SU-DHL-6 (cell line): ENCODE data around the gene ATP2B2.

Experiments used
- H2AFZ ChIP-seq: fragments of 200-600 bp; sonication (generic); 2 replicates; pipeline ENCODE4 v1.6.1; 2014; ENCODE audit warnings: low read depth, mild to moderate bottlenecking, moderate library complexity, mixed read lengths, antibody characterized with exemption, low read length; ENCODE audit not compliant: severe bottlenecking
- H3F3A ChIP-seq: fragments of 200-600 bp; shearing (Covaris generic); 2 replicates; pipeline ENCODE4 v1.6.0; 2016; ENCODE audit warnings: antibody characterized with exemption, mild to moderate bottlenecking; ENCODE audit not compliant: insufficient read depth
- H3K27ac ChIP-seq: fragments of 200-600 bp; sonication (generic); 2 replicates; pipeline ENCODE4 v1.5.1; 2016; ENCODE audit warnings: low read depth, mild to moderate bottlenecking, low read length, moderate library complexity, mixed read lengths
- H3K27me3 ChIP-seq: fragments of 200-600 bp; sonication (generic), shearing (Covaris generic); 2 replicates; pipeline ENCODE4 v1.6.0; 2014; ENCODE audit warnings: mild to moderate bottlenecking, low read length
- H3K36me3 ChIP-seq: fragments of 200-600 bp; sonication (generic); 2 replicates; pipeline ENCODE4 v1.6.1; 2014; ENCODE audit warnings: mild to moderate bottlenecking, low read length, mixed read lengths
- H3K4me2 ChIP-seq: fragments of 300-600, 200-600 bp; shearing (Covaris generic), sonication (generic); 2 replicates; pipeline ENCODE4 v1.6.0; 2014; ENCODE audit warnings: low read length, low read depth, mild to moderate bottlenecking; ENCODE audit not compliant: poor library complexity, severe bottlenecking
- H3K4me3 ChIP-seq: fragments of 200-600 bp; sonication (generic); 2 replicates; pipeline ENCODE4 v1.5.1; 2014; ENCODE audit warnings: antibody characterized with exemption, low read length, mild to moderate bottlenecking, mixed read lengths; ENCODE audit not compliant: insufficient read depth, poor library complexity, severe bottlenecking
- H3K79me2 ChIP-seq: fragments of 200-600 bp; sonication (generic); 2 replicates; pipeline ENCODE4 v1.6.1; 2014; ENCODE audit warnings: mild to moderate bottlenecking, low read length, moderate library complexity; ENCODE audit not compliant: insufficient read depth
- H3K9ac ChIP-seq: fragments of 200-600 bp; sonication (generic); 2 replicates; pipeline ENCODE4 v1.7.0; 2014; ENCODE audit warnings: mild to moderate bottlenecking, low read length
- H3K9me2 ChIP-seq: fragments of 200-600 bp; sonication (generic); replicated peaks from 2 replicates; pipeline ENCODE4 v1.6.1; 2014; ENCODE audit warnings: low read length; ENCODE audit not compliant: insufficient read depth
- H3K9me3 ChIP-seq: fragments of 200-600 bp; sonication (generic); 2 replicates; pipeline ENCODE4 v1.6.1; 2014; ENCODE audit warnings: low read length, mixed read lengths; ENCODE audit not compliant: insufficient read depth
- H4K20me1 ChIP-seq: fragments of 200-600 bp; sonication (generic); 2 replicates; pipeline ENCODE4 v1.6.1; 2014; ENCODE audit warnings: low read depth, mild to moderate bottlenecking, antibody characterized with exemption, low read length, moderate library complexity, mixed read lengths
- CTCF ChIP-seq: fragments of 200-600 bp; sonication (generic); IDR thresholded peaks from one replicate; pipeline ENCODE4 v1.5.1; 2017; ENCODE audit warnings: antibody characterized with exemption, mild to moderate bottlenecking, low read length, moderate library complexity; ENCODE audit not compliant: insufficient read depth, poor library complexity, severe bottlenecking
- EZH2phosphoT487 ChIP-seq: fragments of 200-600 bp; sonication (generic), shearing (Covaris generic); conservative IDR thresholded peaks from 2 replicates; pipeline ENCODE4 v1.6.1; 2018; ENCODE audit warnings: mild to moderate bottlenecking, antibody characterized with exemption, low read length, moderate library complexity, mixed read lengths

Gene ATP2B2

GRCh38 chr3:10432931-10433330, 72.5 kb downstream of the ATP2B2 start:
- Histone ChIP-seq H3K27me3 (no peaks in the 10 kb centered on the region), H3K4me2 (no peak overlapping the region), H3K79me2 (no peaks in the 10 kb centered on the region), H3K9ac (no peak overlapping the region), H3K9me2 (no peaks in the 10 kb centered on the region), H3K36me3 (no peaks in the 10 kb centered on the region), H3F3A (no peaks in the 10 kb centered on the region), H4K20me1 (no peaks in the 10 kb centered on the region), H2AFZ (no peak overlapping the region), H3K4me3 (no peak overlapping the region), H3K9me3 (no peaks in the 10 kb centered on the region), H3K27ac (no peak overlapping the region)
- no peak for TF ChIP-seq CTCF
- TF ChIP-seq EZH2phosphoT487 = no peak

GRCh38 chr3:10432156-10432845, 73.1 kb downstream of the ATP2B2 start:
- Histone ChIP-seq H3K4me2 (no peak overlapping the region), H3K27me3 (no peaks in the 10 kb centered on the region), H3K36me3 (no peaks in the 10 kb centered on the region), H3F3A (no peaks in the 10 kb centered on the region), H3K9me2 (no peaks in the 10 kb centered on the region), H3K9me3 (no peaks in the 10 kb centered on the region), H4K20me1 (no peaks in the 10 kb centered on the region), H3K4me3 (no peak overlapping the region), H3K9ac (no peak overlapping the region), H3K79me2 (no peaks in the 10 kb centered on the region), H2AFZ (no peak overlapping the region), H3K27ac (no peak overlapping the region)
- TF ChIP-seq CTCF = no peak
- TF ChIP-seq EZH2phosphoT487 = no peak

GRCh38 chr3:10430805-10431204, 74.6 kb downstream of the ATP2B2 start:
- H3K4me2 ChIP-seq = no peak overlapping the region
- H3K9me2 ChIP-seq = no peaks in the 10 kb centered on the region
- TF ChIP-seq CTCF (no peak), EZH2phosphoT487 (no peak)

More at GRCh38 chr3:10430805-10431204, 74.6 kb downstream of the ATP2B2 start:
- Histone ChIP-seq H3K9me3 (no peaks in the 10 kb centered on the region), H4K20me1 (no peaks in the 10 kb centered on the region), H3K79me2 (no peaks in the 10 kb centered on the region), H3K9ac (no peak overlapping the region), H2AFZ (no peak overlapping the region), H3K4me3 (no peak overlapping the region), H3F3A (no peaks in the 10 kb centered on the region), H3K36me3 (no peaks in the 10 kb centered on the region), H3K27me3 (no peaks in the 10 kb centered on the region), H3K27ac (no peak overlapping the region)
